ENCODE results near the gene TPSD1.

DNA sequence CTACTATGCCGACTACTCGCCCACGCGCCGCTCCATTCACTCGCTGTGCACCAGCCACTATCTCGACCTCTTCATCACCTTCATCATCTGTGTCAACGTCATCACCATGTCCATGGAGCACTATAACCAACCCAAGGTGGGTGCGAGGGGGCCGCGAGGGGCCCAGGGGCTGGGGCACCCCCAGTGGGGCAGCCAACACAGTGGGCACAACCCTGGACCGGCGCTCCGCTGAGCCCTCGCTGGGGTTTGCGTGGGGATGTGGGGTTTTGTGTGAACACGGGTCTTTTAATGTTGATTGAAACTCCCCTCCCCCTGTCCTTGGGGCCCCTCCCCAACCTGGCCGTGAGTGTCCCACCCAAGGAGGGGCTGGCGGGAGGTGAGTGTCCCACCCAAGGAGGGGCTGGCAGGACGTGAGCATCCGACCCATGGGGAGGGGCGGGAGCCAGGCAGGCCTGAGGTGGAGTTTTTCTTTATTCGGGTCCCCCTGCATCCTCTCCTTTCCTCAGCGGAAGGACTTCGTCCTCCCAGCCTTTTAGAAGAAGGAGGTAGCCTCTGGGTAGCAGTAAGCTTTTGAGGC, 42.0 kb upstream of the TPSD1 start:
- TF ChIP-seq, protein P1, sequence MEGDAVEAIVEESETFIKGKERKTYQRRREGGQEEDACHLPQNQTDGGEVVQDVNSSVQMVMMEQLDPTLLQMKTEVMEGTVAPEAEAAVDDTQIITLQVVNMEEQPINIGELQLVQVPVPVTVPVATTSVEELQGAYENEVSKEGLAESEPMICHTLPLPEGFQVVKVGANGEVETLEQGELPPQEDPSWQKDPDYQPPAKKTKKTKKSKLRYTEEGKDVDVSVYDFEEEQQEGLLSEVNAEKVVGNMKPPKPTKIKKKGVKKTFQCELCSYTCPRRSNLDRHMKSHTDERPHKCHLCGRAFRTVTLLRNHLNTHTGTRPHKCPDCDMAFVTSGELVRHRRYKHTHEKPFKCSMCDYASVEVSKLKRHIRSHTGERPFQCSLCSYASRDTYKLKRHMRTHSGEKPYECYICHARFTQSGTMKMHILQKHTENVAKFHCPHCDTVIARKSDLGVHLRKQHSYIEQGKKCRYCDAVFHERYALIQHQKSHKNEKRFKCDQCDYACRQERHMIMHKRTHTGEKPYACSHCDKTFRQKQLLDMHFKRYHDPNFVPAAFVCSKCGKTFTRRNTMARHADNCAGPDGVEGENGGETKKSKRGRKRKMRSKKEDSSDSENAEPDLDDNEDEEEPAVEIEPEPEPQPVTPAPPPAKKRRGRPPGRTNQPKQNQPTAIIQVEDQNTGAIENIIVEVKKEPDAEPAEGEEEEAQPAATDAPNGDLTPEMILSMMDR (IDR thresholded peaks at IDR 0.05): no peak
- TF ChIP-seq POLR2A (IDR thresholded peaks at IDR 0.05): no peak
- TF ChIP-seq EP300 (IDR thresholded peaks at IDR 0.05): no peak

Measured in stomach (tissue), 4 donors.